ENCODE measurements around the gene FABP3.
"Not testable (repeated sequence)": the region's sequence is repeated elsewhere in the genome, so short reads cannot be mapped to it uniquely, and the experiment has no call there.

FABP3 gene

DNA sequence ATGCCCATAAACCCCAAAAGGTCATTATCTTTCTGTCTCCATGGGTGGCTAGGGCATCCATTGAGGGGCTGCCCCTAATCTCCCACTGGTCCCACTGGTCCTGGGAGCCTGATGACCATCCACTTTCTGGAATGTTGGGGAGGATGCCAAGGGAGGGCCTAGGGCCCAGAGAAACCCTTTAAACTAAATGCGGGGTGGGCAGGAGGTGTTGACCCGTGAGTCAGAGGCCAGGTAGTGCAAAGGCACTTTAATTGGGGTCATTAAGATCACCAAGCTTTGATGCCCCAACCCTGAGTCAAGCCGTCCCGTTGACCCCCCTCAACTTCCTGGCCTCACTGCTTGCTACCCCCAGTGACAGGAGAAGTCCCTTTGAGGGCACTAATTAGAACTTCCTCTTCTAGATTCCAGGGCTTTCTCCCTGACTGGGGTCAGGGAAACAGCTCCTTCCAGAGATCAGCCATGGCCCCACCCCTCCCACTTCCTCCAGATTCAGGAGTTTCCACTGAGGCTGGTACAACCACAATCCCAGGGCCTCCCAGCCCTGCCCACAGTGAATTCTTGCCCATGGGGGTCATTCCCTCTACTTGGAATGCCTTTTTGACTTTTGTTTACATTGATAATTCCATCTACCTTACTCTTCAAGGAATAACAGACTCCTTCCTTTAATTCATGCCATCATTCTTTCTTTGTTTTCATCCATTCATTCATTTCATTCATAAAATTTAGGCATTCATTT lies 24.7 kb upstream of the FABP3 start:
- DNase-seq = no peak

DNA sequence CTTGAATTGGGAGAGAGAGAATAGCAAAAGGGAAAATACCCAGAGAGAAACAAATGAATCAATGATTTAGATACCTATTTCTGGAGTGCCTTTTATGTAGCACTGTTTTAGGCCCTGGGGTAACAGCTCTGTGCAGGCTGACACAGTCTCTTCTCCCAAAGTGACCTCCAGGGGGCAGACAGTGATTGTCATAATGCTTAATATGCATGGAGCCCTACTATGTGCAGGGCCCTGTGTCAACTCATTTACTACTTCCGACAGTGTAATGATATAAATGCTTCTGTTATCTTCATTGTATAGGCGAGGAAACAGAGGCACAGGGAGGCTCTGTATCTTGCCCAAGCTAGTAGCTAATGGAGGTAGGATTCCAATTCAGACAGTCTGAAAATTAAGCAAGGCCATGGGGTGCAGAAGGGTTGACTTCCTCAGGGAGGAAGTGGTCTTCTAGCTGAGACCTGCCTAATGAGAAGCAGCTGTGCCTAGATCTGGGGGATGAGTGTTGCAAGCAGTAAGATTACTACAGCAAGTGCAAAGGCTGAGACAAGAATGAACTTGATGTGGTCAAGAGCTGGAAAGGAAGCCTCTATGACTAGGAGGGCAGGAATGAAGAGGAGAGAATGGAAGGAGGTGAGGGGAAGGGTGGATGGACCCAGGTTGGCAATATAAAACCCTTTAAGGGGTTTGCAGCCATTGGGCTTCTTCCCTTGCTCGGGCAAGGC lies 23.9 kb upstream of the FABP3 start:
- DNase-seq = no peak

DNA sequence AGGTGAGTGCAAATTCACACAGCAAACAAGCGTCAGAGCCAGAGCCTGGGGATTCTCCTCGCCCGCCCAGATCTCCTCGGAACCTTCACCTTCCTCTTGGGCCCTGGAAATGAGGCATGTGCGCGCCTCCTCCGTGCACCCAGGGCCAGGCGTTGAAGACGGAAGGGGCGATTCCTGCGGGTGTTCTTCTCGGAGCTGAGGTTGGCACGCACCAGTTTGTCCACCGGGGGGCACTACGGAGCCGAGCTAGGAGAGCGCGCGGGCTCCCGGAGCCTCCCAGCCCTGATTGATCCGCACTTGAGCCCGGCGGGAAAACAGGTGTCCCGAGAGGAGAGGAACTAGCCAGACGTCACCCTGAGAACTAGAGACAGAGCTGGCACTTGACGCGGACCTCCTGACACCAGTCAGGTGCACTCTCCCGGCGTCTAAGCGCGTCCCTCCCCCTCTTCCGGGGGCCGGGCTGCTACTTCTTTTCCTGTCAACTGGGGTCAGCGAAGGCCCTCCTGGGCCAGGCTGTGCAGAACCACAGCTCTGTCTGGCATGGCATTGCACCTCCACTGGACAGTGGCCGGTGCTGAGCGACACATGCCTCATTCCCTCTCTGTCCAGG lies 21.8 kb upstream of the FABP3 start:
- peak; percentile 91 for DNase-seq

DNA sequence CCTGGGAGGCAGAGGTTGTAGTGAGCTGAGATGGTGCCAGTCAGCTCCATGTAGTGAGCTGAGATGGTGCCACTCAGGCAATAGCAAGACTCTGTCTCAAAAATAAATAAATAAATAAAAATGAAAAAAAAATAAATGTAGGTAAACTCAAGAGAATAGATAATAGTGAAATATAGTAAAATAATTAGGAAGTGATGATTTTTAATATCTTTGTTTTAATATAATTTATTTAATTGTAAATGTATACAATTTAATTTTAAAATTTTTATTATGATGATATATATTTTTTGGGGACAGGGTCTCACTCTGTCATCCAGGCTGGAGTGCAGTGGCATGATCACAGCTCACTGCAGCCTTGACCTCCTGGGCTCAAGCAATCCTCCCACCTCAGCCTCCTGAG lies 20.6 kb upstream of the FABP3 start:
- no peak for DNase-seq

DNA sequence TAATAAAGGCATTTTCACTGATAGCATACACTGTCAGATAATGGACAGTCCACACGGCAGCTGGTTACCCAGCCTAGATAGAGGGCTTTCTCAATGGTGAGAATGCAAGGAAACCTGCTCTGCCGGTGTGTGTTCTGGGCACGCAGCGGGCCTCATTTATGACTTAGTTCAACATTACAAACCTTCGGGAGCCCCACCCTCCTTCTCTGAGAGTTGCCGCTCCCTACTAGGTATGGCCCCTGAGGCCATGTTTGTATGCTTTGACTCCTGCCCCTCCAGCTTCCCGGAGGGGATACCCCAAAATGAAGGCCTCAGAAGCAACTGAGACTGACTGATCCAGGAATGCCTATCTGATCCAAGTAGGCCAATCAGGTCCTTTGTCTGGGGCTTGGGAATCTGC lies 17.2 kb upstream of the FABP3 start:
- no peak for DNase-seq

DNA sequence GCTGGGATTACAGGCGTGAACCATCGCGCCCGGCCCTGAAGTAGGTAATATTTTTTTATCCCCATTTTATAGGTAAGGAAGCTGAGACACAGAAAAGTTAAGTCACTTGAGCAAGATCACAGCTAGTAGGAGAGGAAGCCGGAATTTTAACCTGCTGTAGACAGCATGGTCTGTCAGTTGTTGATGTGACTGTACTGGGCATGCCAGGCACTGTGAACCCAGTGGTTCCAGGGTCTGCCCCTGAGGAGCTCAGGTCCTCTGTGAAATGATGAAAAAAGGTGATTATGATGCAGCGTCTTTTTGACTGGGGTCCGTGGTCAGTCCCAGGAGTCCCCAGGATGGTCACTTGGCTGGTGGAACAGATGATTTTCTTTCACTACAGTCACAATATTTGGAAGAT lies 16.7 kb upstream of the FABP3 start:
- no peak for DNase-seq

DNA sequence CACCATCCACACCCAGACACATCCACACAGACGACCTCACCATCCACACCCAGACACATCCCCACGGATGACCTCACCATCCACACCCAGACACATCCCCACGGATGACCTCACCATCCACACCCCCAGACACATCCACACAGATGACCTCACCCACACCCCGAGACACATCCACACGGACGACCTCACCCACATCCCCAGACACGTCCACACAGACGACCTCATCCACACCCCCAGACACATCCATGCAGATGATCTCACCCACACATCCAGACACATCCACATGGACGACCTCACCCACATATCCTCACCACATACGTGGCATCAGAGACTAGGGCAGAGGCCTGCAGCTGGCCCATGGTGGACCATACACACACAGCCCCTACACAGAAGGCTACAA lies 14.7 kb upstream of the FABP3 start:
- DNase-seq = no peak

DNA sequence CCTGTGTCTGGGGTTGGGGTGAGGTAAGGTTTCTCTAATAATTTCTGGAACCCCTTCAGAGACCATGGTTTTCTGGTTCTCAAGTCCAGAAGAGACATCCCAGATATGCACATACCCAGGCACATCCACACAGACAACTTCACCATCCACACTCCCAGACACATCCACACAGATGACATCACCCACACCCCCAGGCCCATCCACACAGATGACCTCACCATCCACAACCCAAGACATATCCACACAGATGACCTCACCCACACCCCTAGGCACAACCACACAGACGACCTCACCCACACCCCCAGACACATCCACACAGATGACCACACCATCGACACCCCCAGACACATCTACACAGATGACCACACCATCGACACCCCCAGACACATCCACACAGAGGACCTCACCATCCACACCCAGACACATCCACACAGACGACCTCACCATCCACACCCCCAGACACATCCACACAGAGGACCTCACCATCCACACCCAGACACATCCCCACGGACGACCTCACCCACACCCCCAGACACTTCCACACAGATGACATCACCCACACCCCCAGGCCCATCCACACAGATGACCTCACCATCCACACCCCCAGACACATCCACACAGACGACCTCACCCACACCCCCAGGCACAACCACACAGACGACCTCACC lies 13.8 kb upstream of the FABP3 start:
- not testable (repeated sequence) for DNase-seq

DNA sequence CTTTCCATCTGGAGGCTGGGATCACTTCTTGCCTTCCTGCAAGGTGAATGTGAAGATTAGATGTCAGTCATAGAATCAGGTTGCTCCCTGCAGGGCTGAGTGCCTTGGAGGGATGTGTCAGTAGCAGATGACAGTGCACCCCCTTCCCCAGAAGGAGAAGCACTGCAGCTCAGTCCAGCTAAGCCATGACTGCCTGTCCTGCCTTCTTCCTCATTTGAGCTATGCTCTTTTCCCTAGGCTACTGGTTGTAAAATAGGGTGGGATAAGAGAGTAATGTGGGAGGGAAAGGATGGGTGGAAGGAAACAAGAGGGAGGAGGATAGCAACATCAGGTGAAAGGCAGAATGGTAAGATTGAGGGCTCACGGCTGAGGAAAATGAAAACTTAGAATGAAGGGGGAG lies 11.1 kb upstream of the FABP3 start:
- DNase-seq = no peak

DNA sequence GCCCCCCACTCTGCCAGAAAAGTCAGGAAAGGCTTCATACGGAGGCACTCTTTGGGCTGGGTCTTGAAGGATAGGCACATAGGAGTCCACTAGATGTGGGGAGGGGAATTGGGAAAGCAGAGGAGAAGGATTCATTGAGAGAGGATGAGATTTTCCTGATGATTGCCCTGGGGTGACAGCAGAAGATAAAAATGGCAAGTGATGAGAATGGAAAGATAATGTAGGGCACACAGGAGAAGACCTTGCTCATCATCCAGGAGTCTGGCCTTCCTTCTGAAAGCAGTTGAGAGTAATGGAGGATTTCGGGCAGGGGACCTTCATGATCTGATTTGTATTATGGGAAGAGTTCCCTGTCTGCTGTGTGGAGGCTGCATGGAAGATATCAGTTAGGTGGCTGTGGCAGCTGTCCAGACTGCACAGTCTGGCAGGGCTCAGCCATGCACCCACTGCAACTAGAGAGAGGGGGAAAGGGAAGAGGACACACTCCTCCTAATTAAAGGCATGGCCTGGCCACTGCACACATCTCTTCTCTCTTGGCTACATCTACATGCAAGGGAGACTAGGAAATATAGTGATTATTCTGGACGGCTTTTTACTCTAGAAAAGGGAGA lies 9.6 kb upstream of the FABP3 start:
- no peak for DNase-seq

DNA sequence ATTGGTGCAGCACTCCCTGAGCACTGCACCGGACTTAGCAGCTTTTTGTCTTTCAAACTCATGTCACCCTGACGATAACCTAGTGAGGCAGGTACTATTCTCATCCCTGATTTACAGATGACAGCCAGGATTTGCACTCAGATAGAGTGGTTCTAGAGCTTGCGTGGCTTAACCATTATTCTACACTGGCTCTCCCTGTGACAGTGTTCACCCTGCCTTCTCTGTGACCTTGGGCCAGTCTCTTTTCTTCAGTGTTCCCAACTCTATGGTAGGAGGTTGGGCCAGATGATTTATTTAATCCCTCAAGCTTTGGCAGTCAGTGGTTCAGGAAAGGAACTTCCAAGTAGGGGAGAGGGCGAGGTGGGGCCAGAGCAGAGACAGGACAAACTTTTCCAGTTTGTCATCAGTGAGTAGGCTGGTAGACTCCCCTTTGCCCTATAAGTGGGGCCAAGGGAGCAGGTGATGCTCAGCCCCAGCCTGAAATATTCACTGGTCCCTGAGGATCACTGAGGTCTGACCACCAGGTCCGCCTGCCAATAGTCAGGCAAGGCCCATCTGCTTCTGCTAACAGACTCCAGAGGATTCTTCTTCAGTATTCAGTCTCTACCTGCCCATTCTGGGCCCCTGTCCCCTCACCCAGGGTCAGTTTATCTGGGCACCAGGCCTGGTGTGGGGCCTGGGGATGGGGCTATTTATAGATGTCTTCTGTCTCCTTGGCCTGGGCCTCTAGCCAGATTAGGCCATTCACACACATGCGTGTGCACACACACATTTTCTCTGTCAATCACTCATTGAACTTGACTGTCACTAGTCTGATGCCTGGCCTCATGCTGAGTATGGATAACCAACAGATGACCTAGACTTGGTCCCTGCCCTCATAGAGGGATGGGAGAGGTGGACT lies 8.8 kb upstream of the FABP3 start:
- DNase-seq = no peak

DNA sequence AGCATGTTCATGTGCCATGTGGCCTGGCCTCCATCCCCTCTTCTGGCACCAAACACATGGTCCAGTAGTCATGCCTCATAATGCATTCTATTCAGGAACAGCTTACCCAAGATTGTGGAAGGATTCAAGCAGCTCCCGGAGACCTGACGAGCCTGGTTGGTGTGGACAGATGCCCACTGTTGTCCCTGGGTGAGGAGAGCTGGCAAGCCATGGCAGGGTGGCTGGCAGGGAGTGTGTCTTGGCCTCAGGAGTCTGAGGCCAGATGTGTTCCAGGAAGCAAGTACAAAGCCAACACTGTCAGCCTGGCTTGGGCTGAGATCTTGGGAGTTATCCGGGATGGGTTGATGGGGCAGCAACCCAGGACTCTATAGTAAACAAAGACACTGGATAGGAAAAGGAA lies 7.3 kb upstream of the FABP3 start:
- DNase-seq = no peak

DNA sequence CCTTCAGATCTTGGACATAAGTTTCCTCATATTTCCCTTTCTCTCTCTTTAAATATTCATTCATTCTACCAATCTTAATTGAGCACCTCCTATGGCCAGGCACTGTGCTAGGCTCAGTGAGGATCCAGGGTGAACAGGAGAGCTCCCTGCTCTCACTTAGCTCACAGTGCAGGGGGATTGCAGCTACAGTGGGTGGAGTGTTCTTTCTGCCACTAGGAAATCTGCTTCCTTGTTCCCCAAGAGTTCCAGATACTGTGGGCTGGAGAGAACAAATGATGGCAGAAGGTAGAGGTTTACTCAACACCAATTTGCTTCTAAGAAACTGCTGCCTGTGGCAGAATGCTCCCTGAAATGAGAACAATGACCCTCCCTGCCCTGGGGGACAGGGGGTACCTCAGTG lies 5.1 kb upstream of the FABP3 start:
- no peak for DNase-seq

DNA sequence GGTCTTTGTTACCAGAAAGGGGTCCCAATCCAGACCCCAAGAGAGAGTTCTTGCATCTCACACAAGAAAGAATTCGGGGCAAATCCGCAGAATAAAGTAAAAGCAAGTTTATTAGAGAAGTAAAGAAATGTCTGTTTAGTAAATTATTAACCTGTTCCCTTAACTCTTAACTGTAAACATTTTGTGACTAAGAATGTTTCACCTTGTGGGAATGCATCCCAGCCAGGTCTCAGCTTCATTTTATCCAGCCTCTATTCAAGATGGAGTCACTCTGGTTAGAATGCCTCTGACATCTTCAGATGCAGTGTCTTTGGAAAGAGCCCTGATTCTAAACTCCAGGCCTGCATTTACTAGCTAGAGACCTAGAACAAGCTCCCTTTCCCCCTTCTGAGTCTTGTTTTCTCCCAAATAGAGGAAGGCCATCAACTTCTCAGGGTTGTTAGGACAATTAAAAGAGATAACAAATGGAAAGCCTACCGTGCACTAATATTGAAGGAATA lies 4.5 kb upstream of the FABP3 start:
- DNase-seq = no peak

DNA sequence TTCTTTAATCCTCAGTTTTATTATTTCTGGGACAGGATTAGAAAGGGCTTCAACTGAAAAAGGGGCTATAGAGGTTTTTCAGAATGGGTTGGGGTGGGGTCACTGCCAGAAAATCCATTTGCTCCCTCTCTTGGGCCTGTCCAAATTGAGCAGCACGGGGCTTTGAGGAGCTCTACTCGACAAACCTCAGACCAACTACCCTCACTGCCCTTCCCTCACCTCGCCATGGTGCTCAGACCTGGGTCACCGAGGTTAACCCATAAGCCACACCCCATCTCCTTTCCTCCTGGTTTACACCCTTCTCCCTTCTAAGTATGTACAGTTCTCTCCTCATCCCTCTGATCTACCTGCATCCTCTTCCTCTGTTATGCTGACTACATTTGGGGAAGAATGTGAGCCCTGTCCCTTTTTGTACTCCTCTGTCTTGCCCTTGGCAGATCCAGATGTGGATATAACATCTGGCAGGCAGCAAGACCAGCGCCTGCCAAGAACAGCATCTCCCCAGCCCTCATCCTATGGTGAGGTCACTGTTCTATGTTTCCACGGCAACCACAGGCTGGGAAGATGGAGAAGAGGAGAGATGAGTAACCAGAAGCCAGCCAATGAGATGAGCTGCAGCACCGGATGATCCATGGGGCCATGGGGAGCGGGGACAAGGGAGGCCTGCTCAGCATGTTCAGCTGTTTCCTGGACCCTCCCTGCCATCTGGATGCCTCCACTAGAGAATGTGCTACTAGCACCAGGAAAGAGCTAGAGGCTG lies 3.7 kb upstream of the FABP3 start:
- peak; percentile 4 for DNase-seq

DNA sequence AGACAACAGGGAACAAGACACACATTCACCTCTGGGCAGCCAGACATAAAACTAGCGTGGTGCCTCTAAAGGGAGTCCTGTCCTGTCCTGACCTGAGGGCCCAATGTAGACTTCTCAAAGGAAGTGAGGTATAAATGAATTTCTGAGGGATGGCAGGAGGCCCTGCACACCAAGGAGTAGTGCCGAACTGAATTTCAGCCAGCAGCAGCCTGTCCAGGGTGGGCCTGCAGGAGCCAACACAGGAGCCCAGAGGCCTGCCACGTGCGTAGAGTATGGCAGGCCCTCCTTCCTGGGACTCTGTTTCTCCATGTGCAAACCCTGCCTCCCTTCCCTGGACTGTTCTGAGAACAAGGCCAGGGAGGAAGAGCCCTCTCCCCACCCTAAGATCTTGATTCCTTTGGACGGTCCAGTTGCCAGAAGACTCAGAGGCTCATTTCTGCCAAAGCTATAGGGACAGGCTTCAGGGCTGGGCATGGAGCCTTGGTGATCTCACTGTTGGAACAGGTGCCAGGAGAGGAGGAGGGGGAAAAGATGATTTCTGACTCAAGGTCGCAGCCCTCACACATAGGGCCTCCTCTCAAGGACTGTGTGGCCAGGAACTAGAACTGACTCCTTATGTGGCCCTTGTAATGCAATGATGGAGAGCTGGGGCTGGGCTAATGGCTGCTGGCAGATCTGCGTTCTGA lies 1.8 kb upstream of the FABP3 start:
- DNase-seq = no peak

DNA sequence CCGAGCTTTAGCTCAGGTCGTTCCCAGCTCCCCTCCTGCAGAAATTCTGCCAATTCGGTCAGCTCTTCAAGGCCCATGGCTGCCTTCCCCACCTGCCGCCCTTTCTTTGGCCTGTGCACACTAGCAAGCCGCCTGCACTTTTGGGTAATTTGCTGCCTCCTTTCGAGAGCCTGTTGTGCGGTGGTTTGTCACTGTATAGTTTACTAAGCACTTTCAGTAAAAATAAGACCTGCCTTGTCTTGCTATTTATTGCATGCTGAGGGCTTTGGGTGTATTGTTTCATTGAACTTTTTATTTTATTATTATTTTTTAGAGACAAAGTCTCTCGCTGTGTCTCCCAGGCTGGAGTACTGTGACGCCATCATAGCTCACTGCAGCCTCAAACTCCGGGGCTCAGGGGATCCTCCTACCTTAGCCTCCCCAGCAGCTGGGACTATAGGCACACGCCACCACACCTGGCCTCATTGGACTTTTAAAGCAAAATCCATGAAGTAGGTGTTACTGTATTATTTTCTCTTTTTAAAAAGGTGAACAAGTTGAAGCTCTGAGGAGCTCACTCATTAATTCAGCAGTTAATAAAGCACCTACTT lies 1.1 kb upstream of the FABP3 start:
- peak; percentile 42 for DNase-seq

DNA sequence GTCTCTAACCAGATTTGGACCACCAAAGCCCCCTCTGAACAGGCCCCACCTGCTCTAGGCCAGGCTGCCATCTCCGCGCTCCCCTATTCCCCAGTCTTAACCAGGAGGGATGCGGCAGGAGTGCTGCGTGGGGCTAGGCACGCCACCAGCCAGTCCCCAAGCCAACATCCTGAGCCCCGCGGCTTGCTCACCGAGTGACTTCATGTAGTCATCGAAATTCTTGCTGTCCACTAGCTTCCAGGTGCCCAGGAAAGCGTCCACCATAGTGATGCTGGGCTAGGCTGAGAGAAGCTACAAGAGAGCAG lies 173 bp downstream of the FABP3 start:
- DNase-seq = no peak

DNA sequence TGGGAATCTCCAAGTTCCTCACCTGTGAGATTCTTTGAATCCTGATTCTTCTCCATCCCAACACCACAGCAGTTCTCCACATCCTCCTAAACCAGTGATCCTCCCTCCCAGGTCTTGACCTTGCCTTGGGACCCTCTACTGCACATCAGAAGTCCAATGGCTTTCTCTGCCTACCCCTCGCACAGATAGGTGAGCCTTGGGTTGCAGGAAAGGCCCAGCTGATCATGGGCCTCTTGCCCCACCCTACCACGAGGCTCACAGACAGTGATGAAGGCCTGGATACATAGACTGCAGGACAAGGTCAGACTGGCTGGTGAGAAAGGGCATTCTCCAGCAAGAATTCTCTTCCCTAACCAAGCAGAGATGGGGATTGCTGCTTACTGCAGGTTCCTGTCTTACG lies 825 bp downstream of the FABP3 start:
- DNase-seq = no peak

Measured in NCI-H1105 (cell line).